KMS-11 (cell line): ENCODE data around the gene CKM.

Experiments
- H2AFZ ChIP-seq: fragments of 200-600 bp; sonication (generic); 2 replicates; pipeline ENCODE4 v1.6.1; 2016; ENCODE audit warnings: antibody characterized with exemption, mixed run types, low read depth
- H3K27ac ChIP-seq: fragments of 200-600 bp; sonication (generic); 2 replicates; pipeline ENCODE4 v1.6.1; 2016; ENCODE audit warnings: mild to moderate bottlenecking, mixed run types
- H3K27me3 ChIP-seq: fragments of 200-600 bp; sonication (generic); 2 replicates; pipeline ENCODE4 v1.6.1; 2017; ENCODE audit warnings: mild to moderate bottlenecking, low read depth, mixed run types, moderate library complexity; ENCODE audit not compliant: insufficient read depth
- H3K36me3 ChIP-seq: fragments of 200-600 bp; sonication (generic); 2 replicates; pipeline ENCODE4 v1.6.1; 2017; ENCODE audit warnings: mild to moderate bottlenecking, mixed run types; ENCODE audit not compliant: insufficient read depth
- H3K4me1 ChIP-seq: fragments of 200-600 bp; sonication (generic); 2 replicates; pipeline ENCODE4 v1.6.1; 2016; ENCODE audit warnings: mild to moderate bottlenecking, low read depth, mixed run types; ENCODE audit not compliant: poor library complexity, severe bottlenecking
- H3K4me2 ChIP-seq: fragments of 200-600 bp; sonication (generic); 2 replicates; pipeline ENCODE4 v1.7.0; 2016; ENCODE audit warnings: mild to moderate bottlenecking, mixed run types
- H3K4me3 ChIP-seq: fragments of 200-600 bp; sonication (generic); IDR thresholded peaks from 2 replicates; pipeline ENCODE4 v1.6.1; 2017; ENCODE audit warnings: low read depth, low read length, mixed read lengths; ENCODE audit not compliant: insufficient read depth
- H3K79me2 ChIP-seq: fragments of 200-600 bp; sonication (generic); 2 replicates; pipeline ENCODE4 v1.6.1; 2016; ENCODE audit warnings: low read depth, mixed run types; ENCODE audit not compliant: insufficient read depth
- H3K9ac ChIP-seq: fragments of 200-600 bp; sonication (generic); 2 replicates; pipeline ENCODE4 v1.6.1; 2016; ENCODE audit warnings: mild to moderate bottlenecking, mixed run types
- H4K20me1 ChIP-seq: fragments of 200-600 bp; sonication (generic); 2 replicates; pipeline ENCODE4 v1.6.1; 2016; ENCODE audit warnings: mild to moderate bottlenecking, mixed run types; ENCODE audit not compliant: insufficient read depth
- CTCF ChIP-seq: fragments of 200-600 bp; sonication (generic); conservative IDR thresholded peaks from 2 replicates; pipeline ENCODE4 v1.6.1; 2017; ENCODE audit warnings: low read depth, mild to moderate bottlenecking, antibody characterized with exemption, low read length, moderate library complexity, mixed read lengths

The CKM gene

DNA sequence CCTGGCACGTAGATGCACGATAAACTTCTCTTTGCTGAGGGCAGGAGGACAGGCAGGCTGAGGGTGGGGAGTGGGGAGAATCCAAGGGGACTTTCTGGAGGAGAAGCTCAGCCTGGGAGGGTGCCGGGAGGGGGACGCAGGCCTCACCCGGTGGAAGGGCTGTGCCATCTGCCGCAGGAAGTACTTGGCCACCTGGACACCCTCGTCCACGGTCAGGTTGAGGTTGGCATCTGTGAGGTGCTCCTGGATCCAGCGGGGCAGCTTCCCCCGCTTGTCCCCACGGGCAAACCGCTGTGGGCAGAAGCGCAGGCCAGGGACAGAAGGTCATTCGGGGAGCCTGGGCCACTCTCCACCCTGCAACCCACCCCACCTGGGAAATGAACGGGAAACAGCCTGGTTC lies 29.4 kb upstream of the CKM start:
- Histone ChIP-seq H3K79me2 (no peaks in the 10 kb centered on the region), H3K27ac (no peak overlapping the region), H3K4me3 (no peak overlapping the region), H3K4me2 (no peak overlapping the region), H3K4me1 (no peaks in the 10 kb centered on the region), H4K20me1 (no peaks in the 10 kb centered on the region), H3K36me3 (no peaks in the 10 kb centered on the region), H3K27me3 (no peaks in the 10 kb centered on the region; the same call in 1 of the 2 replicates), H2AFZ (no peak overlapping the region), H3K9ac (no peak overlapping the region)
- no peak for TF ChIP-seq CTCF

DNA sequence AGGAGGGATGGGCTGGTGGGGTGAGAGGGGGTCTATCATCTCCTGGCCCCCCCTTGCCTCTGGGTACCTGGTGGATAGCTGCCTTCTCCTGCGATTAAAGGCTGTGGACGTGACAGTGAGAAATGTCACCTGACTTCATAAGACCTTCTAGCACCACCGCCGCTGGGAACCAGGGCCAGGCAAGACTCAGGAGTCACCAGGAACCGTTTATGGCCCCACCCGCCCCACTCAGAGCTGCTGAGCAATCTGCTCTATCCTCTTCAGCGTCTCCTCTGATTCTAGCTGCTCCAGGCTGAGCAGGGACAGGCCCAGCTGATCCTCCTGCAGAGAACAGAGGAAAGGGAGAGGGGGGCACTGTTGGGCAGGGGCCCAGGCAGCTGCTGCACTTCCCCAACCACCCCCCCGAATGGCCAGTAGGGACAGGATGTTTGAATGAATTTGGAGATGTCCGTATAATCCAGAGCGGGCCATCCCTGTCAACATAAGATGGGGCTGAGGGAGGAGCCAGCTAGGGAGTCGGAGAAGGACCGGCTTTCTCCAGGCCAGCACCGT lies 28.8 kb upstream of the CKM start:
- Histone ChIP-seq H4K20me1 (no peaks in the 10 kb centered on the region), H3K4me3 (no peak overlapping the region), H3K79me2 (no peaks in the 10 kb centered on the region), H3K4me2 (no peak overlapping the region), H2AFZ (no peak overlapping the region), H3K36me3 (no peaks in the 10 kb centered on the region), H3K4me1 (no peaks in the 10 kb centered on the region), H3K27me3 (no peaks in the 10 kb centered on the region; the same call in 1 of the 2 replicates), H3K9ac (no peak overlapping the region), H3K27ac (no peak overlapping the region)
- TF ChIP-seq CTCF: no peak

DNA sequence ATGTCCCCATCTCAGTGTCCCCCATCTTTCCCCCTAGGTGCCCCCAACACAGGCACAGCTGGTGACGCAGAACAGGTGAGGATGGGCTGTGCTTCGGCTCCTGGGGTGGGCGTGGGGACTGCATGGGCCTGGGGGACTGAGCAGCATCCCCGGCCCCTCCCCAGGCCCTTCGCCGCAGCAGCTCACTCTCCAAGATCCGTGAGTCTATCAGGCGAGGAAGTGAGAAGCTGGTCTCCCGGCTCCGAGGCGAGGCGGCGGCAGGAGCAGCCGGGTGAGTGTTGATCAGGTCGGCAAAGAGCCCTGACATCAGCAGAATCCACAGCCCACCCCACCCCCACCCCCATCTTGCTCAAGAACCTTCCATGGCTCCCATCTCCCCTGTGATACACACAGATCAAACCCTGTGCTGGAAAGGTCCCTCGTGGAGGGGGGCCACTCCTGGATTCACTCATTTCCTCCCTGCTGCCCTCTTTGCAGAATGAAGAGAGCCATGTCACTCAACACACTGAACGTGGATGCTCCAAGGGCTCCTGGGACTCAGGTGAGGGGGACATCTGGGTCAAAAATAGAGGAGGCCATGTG lies 27.9 kb upstream of the CKM start:
- H3K9ac ChIP-seq: no peak overlapping the region
- H3K36me3 ChIP-seq: no peaks in the 10 kb centered on the region
- TF ChIP-seq CTCF: no peak
- H3K79me2 ChIP-seq: no peaks in the 10 kb centered on the region
- H3K27me3 ChIP-seq: no peaks in the 10 kb centered on the region; the same call in 1 of the 2 replicates
- no peaks in the 10 kb centered on the region for H3K4me1 ChIP-seq
- H2AFZ ChIP-seq: no peak overlapping the region
- H3K27ac ChIP-seq: no peak overlapping the region
- H3K4me3 ChIP-seq: no peak overlapping the region
- H4K20me1 ChIP-seq: no peaks in the 10 kb centered on the region
- H3K4me2 ChIP-seq: no peak overlapping the region

DNA sequence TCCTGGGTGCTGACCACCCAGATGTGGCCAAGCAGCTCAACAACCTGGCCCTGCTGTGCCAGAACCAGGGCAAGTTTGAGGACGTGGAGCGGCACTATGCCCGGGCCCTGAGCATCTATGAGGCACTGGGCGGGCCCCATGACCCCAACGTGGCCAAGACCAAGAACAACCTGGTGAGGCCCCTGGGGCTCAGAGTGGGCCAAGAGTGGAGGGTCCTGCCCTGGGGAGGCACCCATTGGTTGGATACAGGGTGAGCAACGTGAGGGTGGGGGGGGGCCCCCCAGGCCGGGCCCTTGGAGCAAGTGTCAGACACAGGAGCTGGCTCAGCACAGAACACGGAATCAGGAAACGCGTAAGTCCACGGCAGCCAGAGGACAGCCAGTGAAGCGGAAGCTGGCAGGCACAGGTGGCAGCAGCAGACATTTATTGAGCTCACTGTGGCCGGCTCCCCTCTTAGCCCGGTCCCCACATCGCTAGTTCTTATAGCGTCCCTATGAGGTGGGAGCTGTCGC lies 26.8 kb upstream of the CKM start:
- no peak overlapping the region for H2AFZ ChIP-seq
- H3K27me3 ChIP-seq: peaks cover 1% of the 10 kb centered on the region; the same call in 1 of the 2 replicates
- no peaks in the 10 kb centered on the region for H4K20me1 ChIP-seq
- no peaks in the 10 kb centered on the region for H3K36me3 ChIP-seq
- H3K9ac ChIP-seq: no peak overlapping the region
- no peaks in the 10 kb centered on the region for H3K79me2 ChIP-seq
- H3K4me3 ChIP-seq: no peak overlapping the region
- H3K4me2 ChIP-seq: no peak overlapping the region
- TF ChIP-seq CTCF: no peak
- no peak overlapping the region for H3K27ac ChIP-seq
- H3K4me1 ChIP-seq: no peaks in the 10 kb centered on the region
